K562 treated with DMSO at 1 percent for 48 hours (cell line): ENCODE data around the gene NLRP4. TPM values are rescaled to one million over a fixed set of nuclear protein-coding genes. Genes with fewer than 3 reads are reported as not detected.

Source experiments
- total RNA-seq: library from RNA; unstranded; fragments of 300-600 nt; gene quantifications from 2 replicates; pipeline ENCODE4 v1.2.3, GENCODE V29; 2022; ENCODE audit warnings: low replicate concordance; ENCODE audit errors: extremely low read depth

The NLRP4 gene, protein sequence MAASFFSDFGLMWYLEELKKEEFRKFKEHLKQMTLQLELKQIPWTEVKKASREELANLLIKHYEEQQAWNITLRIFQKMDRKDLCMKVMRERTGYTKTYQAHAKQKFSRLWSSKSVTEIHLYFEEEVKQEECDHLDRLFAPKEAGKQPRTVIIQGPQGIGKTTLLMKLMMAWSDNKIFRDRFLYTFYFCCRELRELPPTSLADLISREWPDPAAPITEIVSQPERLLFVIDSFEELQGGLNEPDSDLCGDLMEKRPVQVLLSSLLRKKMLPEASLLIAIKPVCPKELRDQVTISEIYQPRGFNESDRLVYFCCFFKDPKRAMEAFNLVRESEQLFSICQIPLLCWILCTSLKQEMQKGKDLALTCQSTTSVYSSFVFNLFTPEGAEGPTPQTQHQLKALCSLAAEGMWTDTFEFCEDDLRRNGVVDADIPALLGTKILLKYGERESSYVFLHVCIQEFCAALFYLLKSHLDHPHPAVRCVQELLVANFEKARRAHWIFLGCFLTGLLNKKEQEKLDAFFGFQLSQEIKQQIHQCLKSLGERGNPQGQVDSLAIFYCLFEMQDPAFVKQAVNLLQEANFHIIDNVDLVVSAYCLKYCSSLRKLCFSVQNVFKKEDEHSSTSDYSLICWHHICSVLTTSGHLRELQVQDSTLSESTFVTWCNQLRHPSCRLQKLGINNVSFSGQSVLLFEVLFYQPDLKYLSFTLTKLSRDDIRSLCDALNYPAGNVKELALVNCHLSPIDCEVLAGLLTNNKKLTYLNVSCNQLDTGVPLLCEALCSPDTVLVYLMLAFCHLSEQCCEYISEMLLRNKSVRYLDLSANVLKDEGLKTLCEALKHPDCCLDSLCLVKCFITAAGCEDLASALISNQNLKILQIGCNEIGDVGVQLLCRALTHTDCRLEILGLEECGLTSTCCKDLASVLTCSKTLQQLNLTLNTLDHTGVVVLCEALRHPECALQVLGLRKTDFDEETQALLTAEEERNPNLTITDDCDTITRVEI
- total RNA-seq: not detected in 2 replicates

DNA sequence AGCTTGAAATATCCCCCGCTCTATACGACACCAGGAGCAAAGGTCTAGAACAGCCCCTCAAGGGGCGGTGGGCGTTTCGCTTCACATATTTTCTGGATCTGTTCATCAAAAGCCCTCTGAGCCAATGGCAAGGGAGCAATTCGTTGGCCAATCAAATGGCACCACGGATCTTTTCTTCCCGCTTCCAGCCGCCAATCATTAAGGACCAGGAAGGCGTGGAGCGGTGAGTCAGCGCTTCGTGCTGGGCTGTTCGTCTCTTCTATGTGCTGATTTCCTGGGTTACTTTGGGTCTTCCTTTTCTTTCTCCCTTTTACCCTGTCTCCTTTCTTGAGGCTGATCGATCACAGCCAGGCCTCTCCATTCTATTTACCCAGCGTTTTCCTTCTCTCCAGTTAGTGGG, at the start of gene NLRP4:
TSS of gene NLRP4 (plus strand) at position 201 of the 400 bp plus-strand sequence. CDS start 15,541 bp downstream, outside the sequence.

DNA sequence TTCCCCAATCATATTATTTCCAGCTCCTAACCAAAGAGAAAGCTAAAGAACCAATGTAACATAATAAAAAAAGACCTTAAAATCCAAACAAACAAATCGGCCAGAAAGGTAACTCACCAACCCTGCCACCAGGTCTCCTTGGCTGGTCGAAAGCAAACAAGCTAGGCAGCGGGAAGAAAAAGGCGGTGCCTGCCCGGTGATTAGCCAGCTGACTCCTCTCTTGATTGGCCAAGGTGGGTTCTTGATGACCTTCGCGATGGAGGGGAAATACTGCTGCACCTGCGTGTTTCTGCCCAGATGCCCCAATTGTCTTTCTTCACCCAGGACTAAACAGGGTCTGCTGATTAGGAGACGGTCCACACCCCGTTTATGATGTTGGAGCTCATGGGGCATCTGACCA, 4.5 kb upstream of the NLRP4 start, which contains the start of gene NLRP11:
TSS of gene NLRP11 (minus strand) at position 154 of the 400 bp plus-strand sequence. CDS start 13,825 bp downstream, outside the sequence.

Other genes starting within 250 kb of the NLRP4 start
- gene FIZ1, start 237.0 kb upstream of the NLRP4 start, total RNA-seq: not detected in 2 replicates
- not detected in 2 replicates for gene ZNF524, start 236.3 kb upstream of the NLRP4 start, total RNA-seq
- not detected in 2 replicates for gene ZNF865, start 230.9 kb upstream of the NLRP4 start, total RNA-seq
- gene ZNF784, start 212.0 kb upstream of the NLRP4 start, total RNA-seq: not detected in 2 replicates
- not detected in 2 replicates for gene ZNF580, start 195.5 kb upstream of the NLRP4 start, total RNA-seq
- gene ZNF581, start 192.9 kb upstream of the NLRP4 start, total RNA-seq: not detected in 2 replicates
- not detected in 2 replicates for gene CCDC106, start 188.3 kb upstream of the NLRP4 start, total RNA-seq
- not detected in 2 replicates for gene U2AF2, start 181.5 kb upstream of the NLRP4 start, total RNA-seq
- gene EPN1, start 161.3 kb upstream of the NLRP4 start, total RNA-seq: not detected in 2 replicates
- gene NLRP9, start 98.1 kb upstream of the NLRP4 start, total RNA-seq: not detected in 2 replicates
- not detected in 2 replicates for gene RFPL4A, start 77.4 kb upstream of the NLRP4 start, total RNA-seq
- not detected in 2 replicates for gene RFPL4AL1, start 67.4 kb upstream of the NLRP4 start, total RNA-seq
- not detected in 2 replicates for gene NLRP11, start 4.5 kb upstream of the NLRP4 start, total RNA-seq
- gene NLRP13, start 95.8 kb downstream of the NLRP4 start, total RNA-seq: not detected in 2 replicates
- not detected in 2 replicates for gene NLRP8, start 111.3 kb downstream of the NLRP4 start, total RNA-seq
- not detected in 2 replicates for gene NLRP5, start 150.2 kb downstream of the NLRP4 start, total RNA-seq